ENCODE results near the gene C10orf120.

GRCh38 chr10:122748496-122748895 lies 48.9 kb upstream of the C10orf120 start:
- TF ChIP-seq ATF1 (CRISPR knock-in tag; IDR thresholded peaks at IDR 0.05) (no peak), ATF1 (tag; IDR thresholded peaks at IDR 0.05) (no peak), CREM (IDR thresholded peaks at IDR 0.05; ENCODE audit: low read depth) (no peak), ZSCAN32 (CRISPR knock-in tag; IDR thresholded peaks at IDR 0.05) (no peak), EZH2 (IDR thresholded peaks at IDR 0.05; ENCODE audit: borderline replicate concordance, low read depth, low read length) (no peak)
- TF ChIP-seq, protein P1, sequence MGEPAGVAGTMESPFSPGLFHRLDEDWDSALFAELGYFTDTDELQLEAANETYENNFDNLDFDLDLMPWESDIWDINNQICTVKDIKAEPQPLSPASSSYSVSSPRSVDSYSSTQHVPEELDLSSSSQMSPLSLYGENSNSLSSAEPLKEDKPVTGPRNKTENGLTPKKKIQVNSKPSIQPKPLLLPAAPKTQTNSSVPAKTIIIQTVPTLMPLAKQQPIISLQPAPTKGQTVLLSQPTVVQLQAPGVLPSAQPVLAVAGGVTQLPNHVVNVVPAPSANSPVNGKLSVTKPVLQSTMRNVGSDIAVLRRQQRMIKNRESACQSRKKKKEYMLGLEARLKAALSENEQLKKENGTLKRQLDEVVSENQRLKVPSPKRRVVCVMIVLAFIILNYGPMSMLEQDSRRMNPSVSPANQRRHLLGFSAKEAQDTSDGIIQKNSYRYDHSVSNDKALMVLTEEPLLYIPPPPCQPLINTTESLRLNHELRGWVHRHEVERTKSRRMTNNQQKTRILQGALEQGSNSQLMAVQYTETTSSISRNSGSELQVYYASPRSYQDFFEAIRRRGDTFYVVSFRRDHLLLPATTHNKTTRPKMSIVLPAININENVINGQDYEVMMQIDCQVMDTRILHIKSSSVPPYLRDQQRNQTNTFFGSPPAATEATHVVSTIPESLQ (CRISPR knock-in tag; IDR thresholded peaks at IDR 0.05): no peak
